HG03520 (cell line): ENCODE measurements around the gene SLC12A7.
"Not testable (repeated sequence)": the region's sequence is repeated elsewhere in the genome, so short reads cannot be mapped to it uniquely, and the experiment has no call there.

ENCODE experiments used
- ATAC-seq: cut with Tn5 transposase; IDR thresholded peaks from one replicate; pipeline ENCODE4 v1.9.1; 2021; ENCODE audit warnings: mild to moderate bottlenecking, moderate library complexity; ENCODE audit not compliant: unreplicated experiment

Gene SLC12A7

DNA sequence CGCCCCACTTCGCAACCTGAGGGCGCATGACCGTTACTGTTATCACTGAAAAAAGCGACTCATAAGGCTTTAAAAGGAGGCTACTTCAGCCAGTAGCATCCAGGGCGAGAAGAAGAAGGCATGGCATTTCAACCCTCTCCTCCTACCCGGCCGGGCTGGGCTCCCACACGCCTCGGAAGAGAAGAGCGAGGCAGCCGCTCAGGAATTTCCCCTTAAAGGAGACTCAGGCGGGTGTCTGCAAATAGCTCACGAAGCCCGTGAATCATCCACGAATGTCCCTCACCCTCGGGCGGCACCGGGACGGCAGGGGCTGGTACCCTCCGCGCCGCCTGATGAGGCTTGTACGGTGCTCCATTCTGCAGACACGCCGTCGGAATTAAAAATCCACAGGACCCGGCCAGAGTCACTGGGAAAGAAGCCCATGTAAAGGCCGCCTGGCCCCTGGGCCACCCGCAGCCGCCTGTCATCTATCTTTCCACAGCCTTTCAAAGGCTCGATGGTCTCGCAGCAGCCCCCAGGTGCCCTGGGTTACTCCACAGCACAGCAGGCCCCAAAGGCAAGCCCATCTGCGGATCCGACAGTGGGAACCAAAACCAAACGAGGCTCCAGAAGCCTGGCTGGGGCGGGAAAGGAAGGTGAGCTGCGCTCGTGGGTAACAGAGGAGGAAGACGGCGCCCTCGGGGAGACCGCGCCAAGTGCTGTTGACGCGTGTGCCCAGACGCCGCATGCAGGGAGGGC lies 11.8 kb downstream of the SLC12A7 start:
- no peak for ATAC-seq

DNA sequence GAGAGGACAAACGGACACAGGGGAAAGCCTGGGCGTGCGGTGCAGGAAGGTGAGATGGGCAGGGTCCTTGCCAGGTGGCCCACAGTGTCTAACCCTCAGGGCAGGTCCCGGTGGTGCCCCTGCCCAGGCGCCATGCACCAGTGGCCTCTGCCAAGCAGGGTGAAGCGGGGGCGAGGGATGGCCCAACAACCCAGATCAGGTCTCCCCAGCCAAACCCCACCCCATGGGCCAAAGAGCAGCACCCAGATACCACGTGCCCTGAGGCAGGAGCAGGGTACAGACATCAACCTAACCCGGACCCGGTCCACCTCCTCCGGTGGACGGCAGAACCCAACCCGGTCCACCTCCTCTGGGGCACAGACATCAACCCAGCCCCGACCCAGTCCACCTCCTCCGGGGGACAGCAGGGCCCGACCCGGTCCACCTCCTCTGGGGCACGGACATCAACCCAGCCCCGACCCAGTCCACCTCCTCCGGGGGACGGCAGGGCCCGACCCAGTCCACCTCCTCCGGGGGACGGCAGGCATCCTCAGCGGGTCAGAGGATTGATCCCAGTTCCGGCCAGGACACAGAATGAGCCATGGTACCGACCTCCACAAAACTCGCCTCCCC lies 12.8 kb downstream of the SLC12A7 start:
- no peak for ATAC-seq

- ATAC-seq, result not testable (repeated sequence)
These were observed 13.9 kb downstream of the SLC12A7 start for GRCh38 chr5:1097988-1098385.

DNA sequence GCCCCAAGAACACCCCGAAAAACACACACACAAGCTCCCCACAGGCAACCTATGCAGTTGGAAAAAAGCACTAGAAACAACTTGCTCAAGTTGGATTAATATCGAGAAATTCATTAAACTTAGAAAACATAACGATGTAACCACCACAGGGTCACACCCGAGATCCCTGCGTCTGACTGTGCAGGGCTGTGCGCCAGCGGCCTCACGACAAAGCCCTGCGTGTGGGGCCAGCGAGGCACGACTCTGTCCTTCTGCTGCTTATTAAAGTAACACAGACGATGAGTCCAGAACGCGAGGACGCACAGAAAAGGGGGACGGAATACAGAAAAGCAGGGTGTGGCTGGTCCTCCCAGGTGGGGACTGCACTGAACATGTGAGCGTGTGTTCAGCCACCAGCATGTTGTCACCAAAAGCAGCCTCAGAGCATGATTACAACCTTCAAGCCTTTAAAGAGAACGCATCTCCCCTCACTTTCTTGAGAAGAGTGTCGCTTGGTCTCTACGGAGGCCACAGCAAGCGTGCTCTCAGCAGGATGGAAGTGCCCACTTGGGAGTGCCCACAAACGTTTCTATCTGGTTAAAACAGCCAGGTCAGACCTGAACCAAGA lies 14.4 kb downstream of the SLC12A7 start:
- no peak for ATAC-seq

GRCh38 chr5:1096838-1097237 lies 15.0 kb downstream of the SLC12A7 start:
- ATAC-seq, result no peak

DNA sequence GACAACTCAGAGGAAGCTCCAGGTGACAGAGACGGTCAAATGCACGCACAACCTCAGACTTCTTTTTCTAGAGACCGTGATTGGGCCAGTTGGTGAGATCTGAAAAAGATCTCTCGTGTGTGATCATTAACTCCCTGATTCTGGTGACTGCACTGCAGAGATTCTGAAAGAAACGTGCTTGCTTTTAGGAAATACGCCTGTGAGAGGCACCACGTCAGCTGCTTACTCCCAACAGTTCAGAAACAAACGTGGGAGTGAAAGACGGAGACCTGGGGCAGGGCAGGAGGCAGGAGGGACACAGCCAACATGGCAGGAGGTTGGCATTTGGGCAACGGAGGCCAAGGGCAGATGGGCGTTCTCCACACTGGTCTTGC lies 15.9 kb downstream of the SLC12A7 start:
- ATAC-seq, result no peak

- no peak for ATAC-seq
These were observed 16.4 kb downstream of the SLC12A7 start for GRCh38 chr5:1095302-1095989.

GRCh38 chr5:1094670-1095190 lies 17.1 kb downstream of the SLC12A7 start:
- ATAC-seq, result no peak

- no peak for ATAC-seq
These were observed 18.5 kb downstream of the SLC12A7 start for GRCh38 chr5:1093361-1093760.

DNA sequence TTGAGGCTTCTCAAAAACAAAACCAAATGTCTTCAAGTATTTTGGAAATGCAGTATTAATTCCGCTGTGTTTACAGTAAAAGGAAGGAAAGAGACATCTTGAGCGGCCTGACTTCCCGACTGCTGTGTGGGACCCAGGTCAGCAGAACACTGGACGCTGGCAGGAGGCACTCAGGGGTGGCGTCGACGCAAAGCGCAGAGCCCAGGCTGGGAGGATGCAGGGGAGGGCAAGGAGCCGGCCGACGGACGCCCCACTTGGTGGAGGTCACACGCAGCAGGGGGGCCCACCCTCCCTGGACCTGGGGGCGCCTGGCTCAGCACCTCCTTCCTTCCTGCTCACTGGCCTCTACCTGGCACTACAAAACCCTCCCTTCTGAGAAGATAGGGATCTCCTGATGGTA lies 19.7 kb downstream of the SLC12A7 start:
- no peak for ATAC-seq

DNA sequence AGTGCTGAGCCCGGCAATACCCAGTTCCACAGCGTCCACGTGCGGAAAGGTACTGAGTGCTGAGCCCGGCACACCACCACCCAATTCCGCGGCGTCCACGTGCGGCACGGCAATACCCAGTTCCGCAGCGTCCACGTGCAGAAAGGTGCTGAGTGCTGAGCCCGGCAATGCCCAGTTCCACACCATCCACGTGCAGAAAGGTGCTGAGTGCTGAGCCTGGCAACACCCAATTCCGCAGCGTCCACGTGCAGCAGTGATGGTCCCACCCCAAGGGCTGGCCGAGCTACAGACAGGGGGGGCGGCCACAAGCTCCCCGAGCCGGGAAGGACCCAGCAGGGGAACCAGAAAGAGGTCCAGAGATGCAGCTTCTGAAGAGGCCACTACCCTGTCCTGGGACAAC lies 20.2 kb downstream of the SLC12A7 start:
- no peak for ATAC-seq

DNA sequence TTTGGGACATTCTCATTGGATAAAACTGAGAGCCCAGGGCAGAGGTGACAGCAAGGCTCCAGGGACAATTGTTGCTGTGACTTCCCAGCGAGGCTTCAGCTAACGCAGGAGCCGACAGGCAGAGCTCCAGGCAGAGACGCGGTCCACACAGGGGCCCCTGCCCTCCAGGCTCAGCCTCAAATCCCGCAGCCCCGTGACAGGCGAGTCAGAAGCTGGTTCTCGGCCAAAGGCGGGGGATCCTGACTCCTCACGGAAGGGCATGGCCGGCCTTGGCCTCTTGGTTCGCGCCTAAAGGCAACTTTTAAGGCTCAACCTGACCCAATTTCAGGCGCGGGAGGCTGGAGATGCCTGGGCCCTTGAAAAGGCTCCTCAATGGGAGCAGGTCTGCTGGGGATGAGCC lies 21.3 kb downstream of the SLC12A7 start:
- ATAC-seq, result no peak

DNA sequence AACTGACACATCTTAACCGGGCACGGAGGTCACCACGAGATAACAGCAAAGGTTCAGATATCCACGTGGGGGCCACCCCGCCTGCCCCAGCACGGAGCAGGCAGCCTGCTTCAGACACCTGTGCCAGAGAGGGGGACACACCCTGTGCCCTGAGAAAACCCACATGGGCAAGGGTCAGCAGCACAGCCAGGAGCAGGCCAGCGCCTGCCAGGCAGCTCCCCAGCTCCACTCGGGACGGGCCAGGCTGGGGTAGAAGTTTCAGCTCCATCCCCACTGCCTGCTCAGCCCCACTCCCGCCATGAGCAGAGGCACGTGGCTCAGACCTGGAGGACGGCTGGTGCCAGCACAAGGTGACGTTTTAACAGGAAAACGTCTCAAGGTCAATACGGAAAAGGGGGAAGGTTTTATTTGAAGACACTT lies 22.2 kb downstream of the SLC12A7 start:
- ATAC-seq, result no peak

- ATAC-seq, result no peak
These were observed 22.7 kb downstream of the SLC12A7 start for GRCh38 chr5:1089146-1089545.

DNA sequence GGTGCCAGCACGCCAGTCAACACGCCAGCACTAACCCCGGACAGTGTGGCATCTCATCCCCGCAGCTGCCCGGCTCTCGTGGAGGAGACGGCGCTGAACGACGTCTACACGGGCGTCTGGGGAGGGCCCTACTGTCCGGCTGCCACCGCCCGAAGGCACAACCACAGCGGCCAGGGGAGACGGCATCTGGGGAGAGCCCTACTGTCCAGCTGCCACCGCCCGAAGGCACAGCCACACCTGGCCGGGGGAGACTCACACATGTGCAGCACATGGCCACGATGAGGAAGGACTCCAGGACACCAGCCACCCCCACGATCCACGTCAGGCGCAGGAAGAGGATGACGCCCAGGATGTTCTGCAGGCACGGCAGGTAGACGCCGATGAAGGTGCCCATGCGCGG lies 23.1 kb downstream of the SLC12A7 start:
- no peak for ATAC-seq

- no peak for ATAC-seq
These were observed 23.8 kb downstream of the SLC12A7 start for GRCh38 chr5:1088031-1088430.

DNA sequence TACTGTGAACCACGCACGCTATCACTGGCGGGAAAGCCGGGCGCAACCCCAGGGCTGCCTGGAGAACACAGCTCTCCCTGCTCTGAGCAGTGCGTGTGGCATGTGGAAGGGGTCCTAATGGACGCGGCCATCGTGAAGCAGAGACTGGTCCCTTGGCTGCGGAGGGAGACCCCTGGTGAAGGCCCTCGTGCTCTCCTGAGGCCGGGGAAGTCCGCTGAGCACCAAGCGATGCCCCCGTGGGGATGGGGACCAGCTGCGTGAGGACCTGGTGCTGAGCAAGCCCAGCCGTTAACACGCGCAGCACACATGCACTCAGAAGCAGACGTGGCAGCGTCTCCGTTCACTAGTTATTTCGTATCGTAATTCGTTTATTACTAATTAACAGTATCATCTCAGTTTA lies 24.4 kb downstream of the SLC12A7 start:
- ATAC-seq, result no peak

- no peak for ATAC-seq
These were observed 25.0 kb downstream of the SLC12A7 start for GRCh38 chr5:1086871-1087270.

DNA sequence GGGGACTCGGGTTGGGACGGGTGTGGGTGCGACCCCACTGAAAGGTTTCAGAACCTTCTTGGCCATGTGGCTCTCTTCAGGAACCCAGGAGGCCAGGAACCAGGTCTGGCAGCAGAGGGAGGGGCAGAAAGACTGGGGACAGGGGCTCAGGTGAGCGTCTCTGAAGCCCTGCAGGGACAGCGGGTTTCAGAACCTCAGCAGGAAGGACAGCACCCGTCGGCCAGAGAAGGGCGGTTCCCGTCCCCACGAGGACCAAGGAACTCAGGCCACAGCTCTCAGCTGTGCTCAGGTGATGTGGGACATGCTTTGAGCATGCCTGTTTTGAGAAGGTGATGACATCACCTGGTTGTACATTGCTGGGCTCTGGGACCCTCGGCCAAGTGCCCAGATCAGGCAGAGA lies 25.7 kb downstream of the SLC12A7 start:
- ATAC-seq, result no peak

GRCh38 chr5:1085391-1085790 lies 26.5 kb downstream of the SLC12A7 start:
- ATAC-seq, result no peak

DNA sequence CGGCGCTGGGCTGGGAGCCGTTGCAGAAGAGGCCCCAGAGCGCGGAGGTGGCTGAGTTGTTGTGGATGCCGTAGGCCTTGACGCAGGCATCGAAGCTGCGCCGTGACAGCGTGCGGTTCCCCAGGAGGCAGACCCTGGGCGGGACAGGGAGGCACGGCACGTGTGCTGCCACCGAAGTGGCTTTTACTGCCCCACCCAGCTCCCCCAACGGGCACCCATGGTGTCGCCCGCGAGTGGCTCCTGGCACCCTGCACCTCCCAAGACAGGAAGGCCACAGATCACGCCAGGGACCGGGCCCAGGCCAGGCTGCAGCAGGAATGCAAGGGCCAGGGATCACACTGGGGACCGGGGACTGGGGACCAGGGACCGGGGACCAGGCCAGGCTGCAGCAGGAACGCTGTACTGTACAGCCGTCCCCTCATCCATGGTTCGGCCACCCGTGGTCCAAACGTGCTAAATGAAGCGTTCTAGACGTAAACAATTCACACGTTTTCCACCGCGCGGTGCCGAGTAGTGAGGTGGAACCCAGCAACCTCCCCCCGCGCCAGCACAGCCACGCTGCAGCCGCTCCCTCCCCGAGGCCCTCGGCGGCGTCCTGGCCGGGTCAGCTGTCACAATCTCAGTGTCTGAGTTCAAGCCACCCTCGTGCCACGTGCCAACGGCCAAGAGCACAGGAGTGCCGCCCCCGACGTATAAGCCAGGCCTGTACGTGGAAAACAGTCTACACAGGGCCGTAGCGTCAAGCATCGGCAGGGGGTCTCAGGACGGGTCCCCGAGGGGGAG lies 27.8 kb downstream of the SLC12A7 start:
- no peak for ATAC-seq
